ENCODE measurements around the gene FYB1. TPM values are rescaled to one million over a fixed set of nuclear protein-coding genes. Genes with fewer than 3 reads are reported as not detected.
A peak's percentile ranks its signal among the peaks of the same experiment; 100 is the strongest.

The FYB1 gene
- polyA plus RNA-seq, 3 donors = 75.3 to 141 (median 118) TPM

DNA sequence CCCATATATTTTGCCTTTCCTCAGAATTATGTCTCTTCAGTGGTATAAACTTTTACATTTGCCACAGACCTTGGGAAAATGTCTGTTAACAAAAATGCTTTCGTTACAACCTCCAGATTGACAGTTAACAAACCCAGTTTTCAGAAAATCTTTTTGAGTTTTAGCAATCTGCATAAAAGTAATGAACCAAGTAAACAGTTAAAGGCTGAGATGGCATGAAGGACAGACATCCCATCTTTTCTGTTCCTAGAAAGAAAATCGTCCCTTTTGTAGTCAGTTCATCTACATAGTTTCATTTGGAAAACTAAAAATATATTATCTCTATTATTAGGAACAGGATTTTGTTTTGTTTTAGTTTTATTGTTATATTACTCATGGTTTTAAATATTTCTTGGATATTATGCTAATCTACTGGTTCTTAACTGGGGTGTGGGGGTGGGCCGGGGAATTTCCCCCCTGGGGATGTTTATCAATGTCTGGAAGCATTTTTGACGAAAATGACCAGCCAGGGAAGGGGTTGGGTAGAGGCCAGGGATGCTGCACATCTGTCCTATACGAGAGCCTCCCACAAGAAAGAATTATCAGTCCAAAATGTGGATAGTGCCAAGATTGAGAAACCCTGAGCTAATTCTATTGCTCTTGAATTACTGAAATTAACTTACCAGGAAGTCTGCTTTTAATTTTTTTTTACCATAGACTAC is 11.9 kb downstream of the FYB1 start:
- DNase-seq = no peak
- Histone ChIP-seq H2AFZ (ENCODE audit: insufficient read depth, low read depth, low read length, poor library complexity, severe bottlenecking) (no peak overlapping the region), H3K79me2 (ENCODE audit: insufficient read depth, low read length) (peaks cover 96% of the 10 kb centered on the region), H3K4me2 (replicated peaks; ENCODE audit: extremely low read depth, low read length, poor library complexity, severe bottlenecking) (peak overlapping the region; percentile 41), H3K36me3 (replicated peaks in 1 of 2; ENCODE audit: control insufficient read depth in 1 of 2, insufficient read depth in 2 of 2, low read length in 2 of 2) (peaks cover 20 to 55% of the 10 kb centered on the region in 2 donors), H4K20me1 (ENCODE audit: insufficient read depth, low read length) (peaks cover 99% of the 10 kb centered on the region), H3K9me3 (replicated peaks in 1 of 2; ENCODE audit: control insufficient read depth in 1 of 2, insufficient read depth in 1 of 2, low read length in 2 of 2) (no peaks in the 10 kb centered on the region), H3K27me3 (ENCODE audit: control insufficient read depth in 2 of 2, insufficient read depth in 2 of 2, low read length in 2 of 2) (no peaks in the 10 kb centered on the region), H3K4me3 (replicated peaks in 1 of 3; ENCODE audit: low read depth in 2 of 3, low read length in 3 of 3) (peak overlapping the region in 1 of 3 experiments; percentile 24), H3K9ac (ENCODE audit: insufficient read depth, low read length, poor library complexity, severe bottlenecking) (no peak overlapping the region), H3K27ac (ENCODE audit: low read depth in 1 of 2, low read length in 2 of 2) (peak overlapping the region in 1 of 2 donors; percentile 61), H3K4me1 (ENCODE audit: control insufficient read depth in 1 of 2, insufficient read depth in 2 of 2, low read length in 2 of 2) (peaks cover 72 to 96% of the 10 kb centered on the region in 2 donors)
- peaks cover 0 to 2% (median 0%) of the 10 kb centered on the region in 7 donors for H3K9me3 Mint-ChIP-seq
- no peak overlapping the region for H3K4me3 Mint-ChIP-seq
- peaks cover 42 to 58% of the 10 kb centered on the region in 2 donors for H3K36me3 Mint-ChIP-seq
- H3K4me1 Mint-ChIP-seq = peaks cover 96% of the 10 kb centered on the region
- intact Hi-C loops (cut with micrococcal nuclease) = loop anchor here in 1 of 2 donors (10.0 kb wide), 1 partner anchor 53 kb away; no protein-coding TSS in a partner anchor
- no peaks in the 10 kb centered on the region for H3K27me3 Mint-ChIP-seq (ENCODE audit: low read depth in 3 of 3)
- WGBS (ENCODE audit: insufficient coverage) = no CpG with 5 or more reads among the region's 5 CpGs
- TF ChIP-seq CTCF (IDR thresholded peaks at IDR 0.05) = no peak
- H3K27ac Mint-ChIP-seq = peak overlapping the region; percentile 24 to 90 (median 68)

DNA sequence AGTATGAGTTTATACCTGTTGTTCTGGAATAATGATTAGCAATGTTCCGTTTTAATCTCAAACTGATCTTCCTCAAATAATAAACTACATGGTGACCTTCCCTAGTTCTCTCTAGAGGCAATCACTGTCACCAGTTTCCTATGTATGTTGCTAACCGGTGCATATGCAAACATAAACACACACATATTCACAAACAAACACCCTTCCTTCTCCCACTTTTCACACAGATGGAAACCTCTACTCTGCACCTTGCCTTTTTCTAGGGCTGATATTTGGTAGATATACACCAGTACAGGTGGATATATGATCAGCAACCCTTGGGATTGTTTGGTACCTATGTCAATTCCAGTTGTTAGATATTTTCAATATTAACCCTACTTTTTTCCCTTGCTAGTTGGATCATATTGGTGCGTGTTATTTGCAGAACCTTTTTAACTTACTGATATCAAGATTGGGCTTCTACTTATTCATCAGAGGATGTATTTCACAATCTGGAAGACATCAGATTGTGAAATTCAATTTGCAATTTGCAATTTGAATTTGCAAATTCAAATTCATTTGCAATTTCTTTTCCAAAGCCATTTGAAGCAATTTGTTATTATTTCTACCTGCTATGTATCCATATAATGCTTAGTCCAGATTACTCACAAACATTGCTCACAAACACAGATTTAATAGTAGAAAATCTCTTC is 12.6 kb downstream of the FYB1 start:
- H3K4me3 Mint-ChIP-seq = peak overlapping the region in 1 of 2 donors; percentile 28
- WGBS (ENCODE audit: insufficient coverage) = 100% methylated on average over 1 of the region's 3 CpGs

More for the DNA sequence above, 12.6 kb downstream of the FYB1 start:
- Histone ChIP-seq H4K20me1 (ENCODE audit: insufficient read depth, low read length) (peaks cover 99% of the 10 kb centered on the region), H3K9ac (ENCODE audit: insufficient read depth, low read length, poor library complexity, severe bottlenecking) (no peak overlapping the region), H3K4me2 (replicated peaks; ENCODE audit: extremely low read depth, low read length, poor library complexity, severe bottlenecking) (peak overlapping the region; percentile 41), H3K9me3 (replicated peaks in 1 of 2; ENCODE audit: control insufficient read depth in 1 of 2, insufficient read depth in 1 of 2, low read length in 2 of 2) (no peaks in the 10 kb centered on the region), H3K36me3 (replicated peaks in 1 of 2; ENCODE audit: control insufficient read depth in 1 of 2, insufficient read depth in 2 of 2, low read length in 2 of 2) (peaks cover 27 to 56% of the 10 kb centered on the region in 2 donors), H3K27ac (ENCODE audit: low read depth in 1 of 2, low read length in 2 of 2) (peak overlapping the region in 1 of 2 donors; percentile 61), H2AFZ (ENCODE audit: insufficient read depth, low read depth, low read length, poor library complexity, severe bottlenecking) (no peak overlapping the region), H3K79me2 (ENCODE audit: insufficient read depth, low read length) (peaks cover 96% of the 10 kb centered on the region), H3K4me3 (replicated peaks in 1 of 3; ENCODE audit: low read depth in 2 of 3, low read length in 3 of 3) (peak overlapping the region in 1 of 3 experiments; percentile 24), H3K4me1 (ENCODE audit: control insufficient read depth in 1 of 2, insufficient read depth in 2 of 2, low read length in 2 of 2) (peaks cover 72 to 96% of the 10 kb centered on the region in 2 donors), H3K27me3 (ENCODE audit: control insufficient read depth in 2 of 2, insufficient read depth in 2 of 2, low read length in 2 of 2) (no peaks in the 10 kb centered on the region)
- Mint-ChIP-seq H3K27me3 (ENCODE audit: low read depth in 3 of 3) (no peaks in the 10 kb centered on the region), H3K36me3 (peaks cover 46 to 58% of the 10 kb centered on the region in 2 donors), H3K27ac (peak overlapping the region in 6 of 7 donors; percentile 12 to 74 (median 36)), H3K9me3 (peaks cover 0 to 2% (median 0%) of the 10 kb centered on the region in 7 donors), H3K4me1 (peaks cover 96% of the 10 kb centered on the region)
- TF ChIP-seq CTCF (IDR thresholded peaks at IDR 0.05) = no peak
- peak in 1 of 3 donors; percentile 32 for DNase-seq
- intact Hi-C loops (cut with micrococcal nuclease) = loop anchor here in 1 of 2 donors (10.0 kb wide), 1 partner anchor 52 kb away; no protein-coding TSS in a partner anchor

All from CD14-positive monocyte (primary cell).